ENCODE data around the gene ITPKC. TPM values are rescaled to one million over a fixed set of nuclear protein-coding genes. Genes with fewer than 3 reads are reported as not detected.
A peak's percentile ranks its signal among the peaks of the same experiment; 100 is the strongest.

The ITPKC gene
- total and polyA plus RNA-seq, 2 experiments from 2014 or later: 5.3 to 12.6 TPM

GRCh38 chr19:40750874-40751537, 34.1 kb downstream of the ITPKC start, which contains the start of gene SNRPA:
TSS of gene SNRPA (plus strand) at chr19:40751203. CDS start at chr19:40751409, 206 bp downstream.
- Mint-ChIP-seq H3K9me3 (peaks cover 3% of the 10 kb centered on the region; the same call in 1 of the 3 replicates), H3K27ac (peak within 1 kb of the TSS; percentile 99), H3K36me3 (ENCODE audit: low read depth) (peaks cover 53% of the 10 kb centered on the region), H3K4me3 (peak within 1 kb of the TSS; percentile 98), H3K4me1 (peaks cover 35% of the 10 kb centered on the region), H3K27me3 (ENCODE audit: insufficient read depth, low read depth, poor library complexity) (peaks cover 28% of the 10 kb centered on the region)
- no peaks in the 10 kb centered on the region for H3K27me3 ChIP-seq (ENCODE audit: insufficient read depth)
- peak within 1 kb of the TSS; percentile 89 for H3K4me3 ChIP-seq
- peak within 1 kb of the TSS; percentile 98 for H3K4me2 ChIP-seq
- H3K27ac ChIP-seq (ENCODE audit: low read depth): peak within 1 kb of the TSS; percentile 98
- peaks cover 25% of the 10 kb centered on the region for H4K20me1 ChIP-seq (replicated peaks; ENCODE audit: insufficient read depth)
- DNase-seq (ENCODE audit: low spot score) (peak; percentile 100), ATAC-seq (peak; percentile 85)
- peaks cover 24% of the 10 kb centered on the region; the same call in 1 of the 2 replicates for H3K4me1 ChIP-seq (ENCODE audit: insufficient read depth)
- TF ChIP-seq ZNF114 (CRISPR knock-in tag; IDR thresholded peaks at IDR 0.05) (no peak), POLR2AphosphoS5 (IDR thresholded peaks at IDR 0.05; ENCODE audit: low read depth) (peak; percentile 61), CREB1 (CRISPR knock-in tag; IDR thresholded peaks at IDR 0.05; ENCODE audit: low read depth) (peak; percentile 63; the same call in 1 of the 2 replicates), STAT1 (IDR thresholded peaks at IDR 0.05; ENCODE audit: unreplicated experiment) (no peak), REST (IDR thresholded peaks at IDR 0.05; ENCODE audit: unreplicated experiment) (no peak)
- TF ChIP-seq, protein P1, sequence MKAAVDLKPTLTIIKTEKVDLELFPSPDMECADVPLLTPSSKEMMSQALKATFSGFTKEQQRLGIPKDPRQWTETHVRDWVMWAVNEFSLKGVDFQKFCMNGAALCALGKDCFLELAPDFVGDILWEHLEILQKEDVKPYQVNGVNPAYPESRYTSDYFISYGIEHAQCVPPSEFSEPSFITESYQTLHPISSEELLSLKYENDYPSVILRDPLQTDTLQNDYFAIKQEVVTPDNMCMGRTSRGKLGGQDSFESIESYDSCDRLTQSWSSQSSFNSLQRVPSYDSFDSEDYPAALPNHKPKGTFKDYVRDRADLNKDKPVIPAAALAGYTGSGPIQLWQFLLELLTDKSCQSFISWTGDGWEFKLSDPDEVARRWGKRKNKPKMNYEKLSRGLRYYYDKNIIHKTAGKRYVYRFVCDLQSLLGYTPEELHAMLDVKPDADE (IDR thresholded peaks at IDR 0.05): peak; percentile 81
- H2AFZ ChIP-seq: no peak within 1 kb of the TSS
- peaks cover 8% of the 10 kb centered on the region; the same call in 1 of the 2 replicates for H3F3A ChIP-seq (replicated peaks; ENCODE audit: low read depth)
- H3K79me2 ChIP-seq (replicated peaks; ENCODE audit: insufficient read depth): peaks cover 55% of the 10 kb centered on the region
- H3K36me3 ChIP-seq (ENCODE audit: insufficient read depth): peaks cover 12% of the 10 kb centered on the region
- no peaks in the 10 kb centered on the region; the same call in 1 of the 2 replicates for H3K9me2 ChIP-seq (ENCODE audit: insufficient read depth)

DNA sequence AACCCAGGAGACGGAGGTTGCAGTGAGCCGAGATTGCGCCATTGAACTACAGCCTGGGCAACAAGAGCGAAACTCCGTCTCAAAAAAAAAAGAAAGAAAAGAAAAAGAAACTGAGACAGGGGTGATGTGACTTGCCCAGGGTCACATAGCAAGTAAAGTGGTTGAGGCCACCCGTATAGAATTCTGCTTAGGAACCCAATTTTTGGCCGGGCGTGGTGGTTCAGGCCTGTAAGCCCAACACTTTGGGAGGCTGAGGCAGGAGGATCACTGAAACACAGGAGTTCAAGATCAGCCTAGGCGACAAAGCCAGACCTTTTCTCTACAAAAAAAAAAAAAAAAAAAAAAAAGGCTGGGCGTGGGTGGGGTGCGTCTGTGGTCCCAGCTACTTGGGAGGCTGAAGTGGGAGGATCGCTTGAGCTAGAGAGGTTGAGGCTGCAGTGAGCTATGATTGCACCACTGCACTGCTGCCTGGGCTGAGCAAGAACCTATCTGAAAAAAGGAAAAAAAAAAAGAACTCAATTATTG, 35.4 kb downstream of the ITPKC start:
- Histone ChIP-seq H3K4me3 (peak overlapping the region; percentile 89), H3K36me3 (ENCODE audit: insufficient read depth) (peaks cover 16% of the 10 kb centered on the region), H2AFZ (no peak overlapping the region), H3F3A (replicated peaks; ENCODE audit: low read depth) (peaks cover 19% of the 10 kb centered on the region), H3K27me3 (ENCODE audit: insufficient read depth) (no peaks in the 10 kb centered on the region), H3K27ac (ENCODE audit: low read depth) (peak overlapping the region; percentile 98), H3K9me2 (ENCODE audit: insufficient read depth) (no peaks in the 10 kb centered on the region; the same call in 1 of the 2 replicates), H3K4me2 (peak overlapping the region; percentile 98), H3K4me1 (ENCODE audit: insufficient read depth) (peaks cover 24% of the 10 kb centered on the region; the same call in 1 of the 2 replicates), H3K79me2 (replicated peaks; ENCODE audit: insufficient read depth) (peaks cover 68% of the 10 kb centered on the region), H4K20me1 (replicated peaks; ENCODE audit: insufficient read depth) (peaks cover 38% of the 10 kb centered on the region)
- Mint-ChIP-seq H3K4me3 (peak overlapping the region; percentile 98), H3K27ac (peak overlapping the region; percentile 99), H3K4me1 (peaks cover 35% of the 10 kb centered on the region), H3K9me3 (peaks cover 3% of the 10 kb centered on the region; the same call in 1 of the 3 replicates), H3K27me3 (ENCODE audit: insufficient read depth, low read depth, poor library complexity) (peaks cover 28% of the 10 kb centered on the region), H3K36me3 (ENCODE audit: low read depth) (peaks cover 66% of the 10 kb centered on the region)
- DNase-seq (ENCODE audit: low spot score): no peak
- no peak for ATAC-seq
- TF ChIP-seq POLR2AphosphoS5 (IDR thresholded peaks at IDR 0.05; ENCODE audit: low read depth) (no peak), JUNB (IDR thresholded peaks at IDR 0.05; ENCODE audit: unreplicated experiment) (no peak), CREB1 (CRISPR knock-in tag; IDR thresholded peaks at IDR 0.05; ENCODE audit: low read depth) (no peak), CTCF (conservative IDR thresholded peaks at IDR 0.05; ENCODE audit: low read depth in 2 of 2) (no peak), ZNF114 (CRISPR knock-in tag; IDR thresholded peaks at IDR 0.05) (no peak), EZH2phosphoT487 (IDR thresholded peaks at IDR 0.05; ENCODE audit: unreplicated experiment) (no peak), ZNF331 (CRISPR knock-in tag; IDR thresholded peaks at IDR 0.05; ENCODE audit: low read depth) (no peak)

All from GM23338 (cell line).